NCI-H82 (cell line): Measurements from ENCODE around the gene CREB5.
A peak's percentile ranks its signal among the peaks of the same experiment; 100 is the strongest.

Experiments
- DNase-seq: peaks from one replicate; lab custom pipeline; 2025; lab: John Stamatoyannopoulos, UW

The CREB5 gene

DNA sequence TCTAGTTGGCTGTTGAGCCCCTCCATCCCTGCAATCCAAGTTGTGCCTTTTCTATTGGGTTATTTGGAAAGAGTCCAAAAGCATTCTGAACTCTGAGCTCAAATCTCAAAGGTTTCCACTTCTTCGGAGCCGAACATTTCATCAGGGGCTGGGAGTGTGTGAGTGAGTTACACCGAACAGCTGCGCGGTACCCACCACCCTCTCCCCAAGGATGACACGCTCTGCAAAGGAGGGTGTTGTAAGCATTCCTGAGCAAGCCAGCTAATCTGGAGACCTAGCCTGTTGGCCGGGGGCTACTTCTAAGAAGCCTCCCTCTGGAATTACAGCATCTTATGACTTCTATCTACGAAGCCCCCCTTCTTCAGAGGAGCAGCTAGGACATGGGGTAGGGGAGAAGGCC is 270.5 kb downstream of the CREB5 start:
- DNase-seq = no peak

DNA sequence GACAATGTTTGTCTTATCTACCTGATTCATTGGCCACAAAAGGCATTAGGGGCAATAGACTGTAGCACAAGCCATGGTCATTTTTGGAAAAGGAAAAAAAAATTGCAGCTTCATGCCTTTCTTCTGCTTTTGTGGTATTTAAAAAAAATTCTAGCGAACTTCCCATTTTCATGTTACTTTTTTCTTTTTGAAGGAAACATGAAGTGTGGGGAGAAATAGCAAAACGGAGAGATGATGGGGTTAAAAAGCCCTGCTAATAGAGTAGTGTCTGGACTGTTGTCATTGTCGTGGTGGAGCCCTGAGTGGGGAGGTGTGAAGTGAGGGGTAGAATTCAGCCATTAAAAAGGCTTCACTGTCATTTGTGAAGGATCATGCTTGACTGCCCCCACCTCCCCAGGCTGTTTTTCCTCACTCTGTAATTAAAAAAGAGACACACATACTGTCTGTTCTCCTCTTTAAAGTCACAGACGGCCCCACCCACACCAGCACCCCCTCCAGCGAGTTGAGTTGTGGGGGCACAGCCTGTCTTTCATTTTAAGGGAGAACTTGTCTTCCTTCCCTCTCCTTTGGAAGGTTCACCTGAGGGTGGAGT is 272.4 kb downstream of the CREB5 start:
- DNase-seq = no peak

DNA sequence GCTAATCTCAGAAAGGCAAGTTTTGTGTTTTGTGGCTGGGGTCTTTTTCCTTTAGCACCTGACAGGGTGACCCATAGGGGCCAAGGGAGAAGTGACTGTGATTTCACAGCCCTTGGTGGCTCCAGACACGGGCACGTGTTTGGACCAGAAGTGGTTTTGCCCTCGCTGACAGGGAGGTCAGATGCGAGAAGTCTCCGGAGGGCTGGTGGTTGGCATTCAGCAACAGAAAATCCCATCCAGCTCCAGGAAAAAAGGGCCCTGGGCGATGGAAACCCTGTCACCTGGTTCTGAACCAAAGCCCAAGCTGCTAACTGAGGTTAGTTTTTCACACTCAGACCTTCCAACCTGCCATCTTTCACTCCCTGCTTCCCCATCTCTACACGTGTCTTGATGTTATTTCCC is 272.9 kb downstream of the CREB5 start:
- no peak for DNase-seq

DNA sequence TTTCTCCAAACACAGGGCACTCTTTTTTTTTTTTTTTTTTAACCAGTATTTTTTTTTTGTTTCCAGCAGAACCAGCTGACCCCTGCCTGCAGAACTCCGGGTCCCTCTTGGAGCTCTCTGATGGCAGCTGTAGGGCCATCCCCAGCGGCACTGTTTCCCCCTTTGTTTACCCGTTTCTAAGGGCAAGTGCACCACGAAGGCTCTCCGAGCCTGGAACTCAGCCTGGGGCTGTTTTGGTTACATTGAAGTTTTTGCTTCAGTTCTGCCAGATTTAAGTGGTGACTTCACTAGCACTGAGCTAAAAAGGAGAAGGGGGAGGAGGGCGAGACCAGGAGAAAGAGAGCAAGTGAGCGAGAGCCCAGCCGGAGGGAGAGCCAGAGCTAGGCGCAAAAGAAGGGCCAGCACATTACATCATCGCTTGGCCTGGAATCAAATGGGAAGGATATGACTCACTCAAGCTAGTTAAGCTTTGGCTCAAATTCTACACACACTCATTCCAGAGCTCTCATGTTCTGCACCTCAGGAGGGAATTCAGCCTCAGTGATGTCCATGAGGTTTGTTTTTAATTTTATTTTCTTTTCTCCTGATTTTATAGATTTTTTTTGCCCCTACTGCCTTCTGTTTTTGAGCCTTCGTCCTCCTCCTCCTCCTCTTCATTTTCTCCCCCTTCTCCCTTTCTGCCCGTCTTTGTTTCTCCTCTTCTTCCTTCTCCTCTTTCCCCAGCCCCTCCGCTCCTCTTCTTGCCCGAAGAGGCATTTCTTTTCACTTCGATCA is 273.5 kb downstream of the CREB5 start:
- DNase-seq = peak; percentile 22

DNA sequence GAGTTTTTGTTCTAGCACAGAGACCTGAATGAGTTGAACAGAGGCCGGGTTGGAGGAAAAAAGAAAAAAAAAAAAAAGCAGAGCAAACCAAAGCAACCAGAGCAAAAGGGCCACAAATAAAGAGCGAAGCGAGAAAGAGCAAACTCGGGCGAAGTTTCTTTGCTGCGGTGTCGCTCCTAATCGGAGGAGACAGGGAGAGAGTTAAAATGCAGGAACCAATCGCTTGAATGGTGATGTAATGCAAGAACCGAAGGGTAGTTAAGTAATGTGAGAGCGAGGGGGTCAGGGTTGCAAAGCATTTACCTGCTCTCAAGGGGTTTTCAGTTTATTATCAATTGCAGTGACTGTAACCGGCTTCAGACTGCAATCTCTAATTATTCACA is 274.1 kb downstream of the CREB5 start:
- no peak for DNase-seq

DNA sequence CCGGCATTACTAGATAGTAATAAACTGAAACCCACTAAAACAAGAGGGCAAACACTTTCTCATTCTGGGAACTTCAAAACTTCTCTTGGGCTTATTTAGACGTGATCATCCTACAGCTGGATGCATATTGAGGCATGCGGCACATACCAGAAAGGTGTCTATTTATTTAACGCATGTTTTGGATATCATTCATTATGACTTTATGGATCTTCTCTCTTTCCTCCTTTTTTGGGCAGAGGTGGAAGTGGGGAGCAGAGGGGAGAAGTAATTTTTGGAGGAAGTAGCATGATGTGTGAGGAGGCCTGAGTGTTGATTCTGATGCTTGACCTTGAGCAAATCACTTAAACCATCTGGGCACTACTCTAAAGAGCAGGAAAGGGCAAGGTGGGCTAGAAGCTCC is 275.2 kb downstream of the CREB5 start:
- DNase-seq = no peak

DNA sequence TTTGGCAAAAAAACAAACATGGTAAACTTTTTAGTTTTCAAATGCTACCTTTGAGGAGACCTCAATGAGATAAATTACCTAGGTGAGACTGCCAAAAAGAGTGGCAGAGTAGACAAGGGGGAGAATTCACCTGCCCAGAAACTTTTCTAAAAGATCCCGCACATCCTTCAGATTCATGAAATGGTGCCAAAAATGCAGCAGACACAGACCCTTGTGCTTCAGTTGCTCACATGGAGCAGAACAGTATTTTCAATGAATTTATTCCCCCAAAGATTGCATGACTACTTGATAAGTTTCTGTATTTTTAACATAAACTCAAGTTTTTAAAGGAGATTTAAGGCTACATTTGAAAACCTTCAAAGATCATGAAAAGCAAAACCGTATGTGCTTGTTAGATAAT is 275.9 kb downstream of the CREB5 start:
- no peak for DNase-seq

DNA sequence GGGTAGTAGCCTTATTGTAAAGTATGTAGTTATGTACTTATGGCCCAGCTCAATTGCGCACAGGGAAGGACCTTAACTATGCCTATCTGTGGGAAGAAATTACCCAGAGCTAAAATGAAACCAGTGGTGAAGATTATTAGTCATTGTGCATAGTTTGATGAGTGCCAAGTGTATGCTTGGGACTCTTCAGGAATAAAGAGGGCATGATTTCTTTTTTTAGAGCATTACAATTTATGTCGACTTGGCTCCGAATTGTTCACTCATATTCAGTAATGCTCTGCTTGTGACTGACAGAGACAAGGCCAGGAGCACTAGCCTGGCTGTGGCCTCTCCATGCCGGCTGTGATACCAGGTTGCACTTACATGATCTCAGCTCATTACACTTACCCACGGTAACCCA is 276.3 kb downstream of the CREB5 start:
- no peak for DNase-seq

DNA sequence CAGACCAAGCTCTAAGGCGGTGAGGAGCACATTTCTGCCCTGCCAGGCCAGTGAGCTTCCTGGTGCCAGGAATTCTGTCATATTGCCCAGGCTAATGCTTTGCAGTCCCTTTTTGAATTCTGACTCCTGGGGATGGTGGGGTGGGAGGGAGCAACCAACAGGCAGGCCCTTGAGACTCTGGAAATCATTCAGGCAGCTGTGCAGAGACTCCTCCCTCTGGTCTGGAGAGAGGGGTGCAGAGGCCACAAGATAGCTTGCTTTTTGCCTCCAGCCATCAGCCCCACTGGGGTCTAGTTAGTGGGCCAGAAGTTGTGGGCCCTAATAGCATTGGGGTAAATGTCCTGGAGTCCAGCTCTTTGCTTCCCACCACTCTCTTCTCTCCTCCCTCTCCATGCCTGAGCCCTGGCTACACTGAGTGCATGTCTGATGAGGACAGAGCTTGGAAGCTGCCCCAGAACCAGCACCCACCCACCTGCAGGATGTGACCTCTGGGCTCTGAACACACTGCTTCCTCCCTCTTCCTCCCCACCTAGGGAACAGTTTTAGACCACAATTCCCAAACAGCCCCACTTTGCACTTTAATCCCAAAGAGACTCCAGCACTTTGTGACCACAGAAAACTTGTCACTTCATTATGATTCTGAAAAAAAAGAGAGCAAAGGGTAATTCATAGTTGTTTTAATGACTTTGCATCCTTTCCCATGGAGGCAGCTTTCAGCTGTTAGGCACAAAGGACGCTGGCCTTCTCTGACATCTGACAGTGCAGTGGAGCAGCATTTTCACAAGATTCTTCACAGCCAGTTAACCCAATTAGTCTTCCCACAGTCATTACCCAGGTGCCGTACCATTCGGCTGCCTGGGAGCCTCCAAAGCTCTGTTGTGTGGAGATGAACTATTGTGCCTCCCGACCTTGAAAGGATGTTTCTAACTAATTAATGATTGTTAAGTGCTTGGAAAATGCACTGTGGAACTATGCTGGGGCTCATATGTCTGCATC is 283.3 kb downstream of the CREB5 start:
- DNase-seq = peak; percentile 86

DNA sequence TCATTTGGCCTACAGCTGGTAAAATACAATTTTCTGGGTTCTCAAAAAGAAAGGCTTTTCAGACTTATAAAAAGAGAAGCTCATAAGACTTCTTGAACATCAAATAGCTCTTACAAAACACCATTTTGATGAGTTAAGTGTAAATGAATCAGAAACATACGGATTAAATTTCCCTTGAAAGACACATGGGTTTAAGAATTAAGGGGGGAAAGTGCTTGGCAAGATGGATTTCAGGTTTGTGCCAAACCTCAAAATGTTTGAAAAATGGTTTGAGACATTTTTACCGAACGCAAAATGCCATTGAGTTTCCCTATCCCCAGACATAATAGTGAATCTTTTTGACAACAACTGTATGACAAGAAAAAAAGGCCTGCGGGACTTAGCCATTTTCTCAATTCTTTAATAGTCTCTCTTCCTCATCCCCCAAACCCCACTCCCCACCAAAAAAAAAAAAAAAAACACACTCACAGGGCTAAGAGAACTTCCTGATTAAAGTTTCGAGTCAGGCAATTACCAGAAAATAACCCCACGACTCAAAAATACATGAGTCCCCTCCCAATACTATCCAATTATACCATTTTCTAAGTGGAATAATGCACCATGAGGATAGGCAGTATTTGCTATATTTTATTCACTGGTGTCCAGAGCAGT is 285.7 kb downstream of the CREB5 start:
- no peak for DNase-seq

DNA sequence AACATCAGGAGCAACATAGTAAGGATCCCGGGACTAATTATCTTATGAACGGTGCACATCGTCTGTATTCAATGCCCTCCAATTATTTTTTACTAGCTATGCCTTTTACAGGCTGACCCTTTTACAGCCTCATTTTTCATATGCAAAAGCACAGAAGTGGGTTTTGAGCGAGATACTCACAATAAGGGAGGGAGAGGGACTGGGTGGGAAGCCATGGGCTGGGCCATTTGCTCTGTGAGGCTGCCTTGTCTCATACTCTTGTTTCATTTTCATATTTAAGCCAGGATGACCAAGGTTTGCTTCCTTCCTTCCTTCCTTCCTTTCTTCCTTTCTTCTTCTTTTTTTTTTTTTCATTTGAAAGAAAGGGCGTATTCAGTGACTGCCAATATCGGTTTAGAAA is 286.5 kb downstream of the CREB5 start:
- DNase-seq = no peak

DNA sequence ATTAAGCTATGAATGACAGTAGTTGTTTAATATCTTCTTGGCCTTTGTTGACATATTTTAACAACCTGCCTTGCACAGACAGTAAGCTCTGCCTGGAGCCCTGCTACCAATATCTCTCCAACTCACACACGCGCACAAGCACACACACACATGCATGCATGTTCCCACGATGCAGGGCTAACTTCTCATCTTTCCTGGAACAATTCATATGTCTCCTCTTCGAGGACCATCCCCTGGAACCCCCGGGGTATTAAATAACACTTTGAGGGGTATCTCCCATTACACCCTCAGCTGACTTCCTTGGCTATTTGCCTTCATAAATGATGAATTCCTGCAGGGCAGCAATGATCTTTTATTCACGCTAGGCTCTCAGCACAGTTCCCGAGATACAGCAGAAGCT is 287.8 kb downstream of the CREB5 start:
- DNase-seq = no peak

DNA sequence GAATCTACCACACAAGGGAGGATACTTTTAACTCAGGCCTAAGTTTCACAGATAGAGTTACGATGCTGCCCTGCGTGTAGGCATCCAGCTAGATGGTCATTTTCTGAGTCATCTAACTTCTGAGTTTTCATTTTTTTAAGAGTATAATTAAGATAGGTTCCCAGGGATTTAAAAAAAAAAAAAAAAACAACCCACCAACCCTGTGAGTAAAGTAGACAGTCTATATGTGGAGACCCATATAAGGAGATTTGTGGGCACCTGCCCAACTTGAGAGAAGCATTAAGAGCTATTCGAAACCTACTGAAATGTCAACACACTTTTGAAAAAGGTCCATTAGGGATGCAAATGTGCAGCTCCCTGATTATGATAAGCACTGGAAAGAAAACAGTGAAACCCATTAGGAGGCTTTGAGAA is 288.5 kb downstream of the CREB5 start:
- no peak for DNase-seq

DNA sequence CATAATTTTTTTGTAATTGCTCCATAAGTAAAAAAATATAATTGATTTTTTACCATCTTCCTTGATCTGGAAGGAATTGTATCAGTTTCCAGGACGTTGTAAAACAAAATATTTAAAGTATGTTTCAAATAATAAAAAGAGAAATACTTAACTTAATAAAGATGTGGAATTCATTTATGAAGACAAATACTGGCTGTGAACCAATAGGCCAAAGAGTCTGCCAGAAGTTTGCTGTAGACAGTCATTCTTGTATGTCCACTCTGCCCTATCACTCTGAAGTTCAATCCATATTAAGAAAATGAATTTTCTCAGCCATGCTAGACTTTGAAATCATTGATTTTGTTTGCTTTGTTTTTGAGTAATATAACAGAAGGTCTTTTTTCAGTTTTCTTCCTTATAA is 289.4 kb downstream of the CREB5 start:
- DNase-seq = no peak

DNA sequence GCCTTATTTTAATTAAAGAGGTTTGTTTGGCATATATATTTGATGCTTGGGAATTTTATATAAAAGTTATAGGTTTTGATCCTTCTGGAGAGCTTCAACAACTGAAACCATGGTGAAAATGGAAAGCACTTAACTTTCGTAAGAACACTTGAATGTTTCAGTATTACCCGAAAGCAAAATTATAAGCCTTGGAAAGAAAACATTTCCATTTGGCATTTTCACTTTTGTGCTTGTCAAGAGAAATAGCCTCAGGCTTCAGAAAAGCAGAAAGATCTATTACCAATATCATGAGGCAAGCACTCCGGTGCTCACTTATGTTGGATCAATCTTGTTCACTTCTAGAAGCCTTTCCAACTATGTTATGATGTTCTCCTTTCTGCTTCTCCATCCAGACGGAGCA is 289.9 kb downstream of the CREB5 start:
- DNase-seq = no peak

DNA sequence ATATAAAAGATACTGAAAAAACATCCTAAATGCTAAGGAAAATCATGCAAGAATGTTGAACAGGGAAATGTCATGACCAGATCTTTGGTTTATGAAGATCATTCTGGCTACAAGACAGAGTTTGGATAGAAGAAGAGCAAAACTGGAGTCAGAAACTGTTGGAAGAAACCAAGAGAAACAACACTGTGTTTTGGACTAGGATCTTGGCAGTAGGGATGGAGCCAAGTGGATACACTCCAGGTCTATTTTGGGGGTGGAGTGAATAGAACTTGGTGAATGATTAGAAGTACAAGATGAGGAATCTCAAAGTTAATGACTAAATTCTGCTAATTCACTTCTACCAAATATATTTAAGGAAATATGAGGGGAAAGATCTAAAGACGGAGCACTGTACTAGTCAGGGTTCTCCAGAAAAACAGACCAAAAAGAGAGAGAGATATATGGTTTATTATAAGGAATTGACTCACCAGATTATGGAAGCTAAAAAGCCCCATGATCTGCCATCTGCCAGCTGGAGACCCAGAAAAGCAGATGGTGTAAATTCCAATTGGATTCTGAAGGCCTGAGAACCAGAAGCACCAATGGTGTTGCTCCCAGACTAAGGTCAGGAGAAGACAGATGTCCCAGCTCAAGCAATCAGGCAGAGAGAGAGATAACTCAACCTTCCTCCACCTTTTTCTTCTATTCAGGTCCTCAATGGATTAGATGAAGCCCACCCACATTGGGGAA is 290.9 kb downstream of the CREB5 start:
- peak; percentile 87 for DNase-seq

DNA sequence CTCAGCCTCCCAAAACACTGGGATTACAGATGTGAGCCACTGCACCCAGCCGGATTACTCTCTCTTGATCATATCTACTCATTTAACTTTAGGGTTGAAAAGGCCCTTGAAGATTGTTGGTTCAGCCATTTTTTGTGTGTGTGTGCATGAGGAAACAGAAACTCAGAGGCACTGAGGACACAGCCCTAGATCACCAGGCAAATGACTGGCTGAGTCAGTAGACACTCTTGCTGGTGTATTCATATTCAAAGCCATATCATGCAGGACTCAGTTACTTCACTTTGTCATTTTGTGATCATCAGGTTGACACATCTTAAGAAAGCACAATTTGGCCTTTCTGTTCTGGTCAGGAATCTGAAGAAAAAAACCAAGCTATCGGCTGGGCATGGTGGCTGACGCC is 292.4 kb downstream of the CREB5 start:
- no peak for DNase-seq

DNA sequence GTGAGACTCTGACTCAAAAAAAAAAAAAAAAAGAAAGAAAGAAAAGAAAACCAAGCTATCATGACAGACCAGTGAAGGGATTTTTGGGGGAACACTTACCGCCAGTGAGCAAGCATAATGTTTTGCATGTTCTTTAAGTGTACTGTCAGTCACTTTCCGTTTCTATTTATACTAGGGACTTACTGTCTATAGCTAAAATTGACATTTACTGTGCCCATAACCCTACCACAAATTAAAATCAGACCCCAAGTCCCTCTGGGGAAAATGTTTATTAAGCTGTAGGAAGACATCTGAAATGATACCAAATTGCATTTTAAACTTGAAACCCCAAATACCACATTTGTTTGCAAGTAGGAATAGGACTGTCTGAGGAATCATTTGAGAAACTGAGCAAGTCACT is 293.0 kb downstream of the CREB5 start:
- no peak for DNase-seq

DNA sequence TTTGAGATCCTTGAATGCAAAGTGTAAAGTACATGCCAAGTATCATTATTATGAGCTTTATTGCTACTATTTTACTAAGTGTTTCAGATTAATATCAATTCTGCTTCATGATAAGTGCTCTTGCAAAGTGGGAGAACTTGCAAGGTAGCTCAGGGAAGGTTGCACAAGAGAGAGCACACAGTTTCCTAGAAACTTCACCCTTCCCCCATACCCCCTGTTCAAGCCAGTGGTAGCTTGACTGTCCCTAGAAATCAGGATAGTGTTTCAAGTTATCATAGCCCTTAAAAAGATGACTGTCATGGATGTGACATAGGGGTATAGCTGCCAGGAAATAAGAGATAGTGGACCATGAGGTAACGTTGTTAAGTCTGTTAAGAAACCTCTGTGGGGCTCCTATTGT is 294.3 kb downstream of the CREB5 start:
- DNase-seq = no peak

DNA sequence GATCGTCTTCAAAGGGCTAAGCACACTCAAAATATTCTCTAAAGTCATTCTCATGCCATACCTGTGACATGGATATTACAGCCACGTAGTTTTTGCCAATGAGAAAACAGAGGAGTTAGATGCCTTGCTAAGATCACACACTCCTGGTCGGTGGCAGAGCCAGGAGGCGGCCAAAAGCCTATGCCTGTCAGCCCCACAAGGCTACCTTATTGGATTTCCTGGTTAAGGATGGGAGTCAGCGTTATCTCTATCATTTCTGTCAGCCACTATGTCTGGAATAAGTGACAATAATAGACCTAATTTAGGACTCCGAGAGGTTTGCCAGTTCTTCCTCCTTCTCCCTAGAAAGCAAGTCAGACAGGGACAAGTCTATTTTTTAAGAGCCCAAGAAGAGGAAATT is 295.0 kb downstream of the CREB5 start:
- peak; percentile 48 for DNase-seq
